DND-41 (cell line): ENCODE results near the gene JMJD1C.

Experiments
- ATAC-seq: fragments of 200-7000 bp; cut with Tn5 transposase; 3 replicates; pipeline ENCODE4 v1.9.1; 2021; ENCODE audit warnings: low read depth; ENCODE audit not compliant: insufficient read depth
- DNase-seq: peaks from one replicate; pipeline ENCODE4 v3.0.0-alpha.2; 2020
- H2AFZ ChIP-seq: 2 replicates; pipeline ENCODE4 v1.6.0; 2012; ENCODE audit warnings: low read depth, low read length
- H3K27ac ChIP-seq: 2 replicates; pipeline ENCODE4 v1.5.1; 2012; ENCODE audit warnings: low read length, inconsistent platforms
- H3K27me3 ChIP-seq: fragments of 200-600 bp; sonication (generic); 2 replicates; pipeline ENCODE4 v1.6.0; 2012; ENCODE audit warnings: low read length, mild to moderate bottlenecking, inconsistent platforms; ENCODE audit not compliant: insufficient read depth, poor library complexity
- H3K36me3 ChIP-seq: 2 replicates; pipeline ENCODE4 v1.5.1; 2012; ENCODE audit warnings: low read length, inconsistent platforms; ENCODE audit not compliant: insufficient read depth
- H3K4me1 ChIP-seq: 2 replicates; pipeline ENCODE4 v1.5.1; 2012; ENCODE audit warnings: mild to moderate bottlenecking, low read length; ENCODE audit not compliant: insufficient read depth
- H3K4me2 ChIP-seq: 2 replicates; pipeline ENCODE4 v1.6.0; 2012; ENCODE audit warnings: mild to moderate bottlenecking, moderate library complexity, low read length, inconsistent platforms; ENCODE audit not compliant: insufficient read depth
- H3K4me3 ChIP-seq, 2 experiments: fragments of 200-600 bp in 1 of 2; shearing (Covaris generic) in 1 of 2; 2 replicates each; pipeline ENCODE4 v1.5.1; 2012 to 2016; ENCODE audit warnings: inconsistent platforms in 2 of 2, low read length in 2 of 2, mild to moderate bottlenecking in 2 of 2, low read depth in 1 of 2, moderate library complexity in 1 of 2
- H3K79me2 ChIP-seq: 2 replicates; pipeline ENCODE4 v1.6.0; 2012; ENCODE audit warnings: low read length, inconsistent platforms; ENCODE audit not compliant: insufficient read depth
- H3K9ac ChIP-seq: 2 replicates; pipeline ENCODE4 v1.6.0; 2012; ENCODE audit warnings: low read depth, mild to moderate bottlenecking, inconsistent platforms, low read length, moderate library complexity
- H3K9me3 ChIP-seq: 2 replicates; pipeline ENCODE4 v1.5.1; 2012; ENCODE audit warnings: low read length, moderate library complexity, mild to moderate bottlenecking, inconsistent platforms; ENCODE audit not compliant: insufficient read depth, severe bottlenecking
- H4K20me1 ChIP-seq: 2 replicates; pipeline ENCODE4 v1.6.0; 2012; ENCODE audit warnings: low read length; ENCODE audit not compliant: insufficient read depth
- EZH2 ChIP-seq: IDR thresholded peaks from 3 replicates; pipeline ENCODE4 v1.6.1; 2012; ENCODE audit warnings: borderline replicate concordance, low read depth, mild to moderate bottlenecking, moderate library complexity, low read length, inconsistent platforms; ENCODE audit not compliant: severe bottlenecking
- TF ChIP-seq, protein P1 (sequence below): IDR thresholded peaks from 2 replicates; pipeline ENCODE4 v1.5.1; 2012; ENCODE audit warnings: borderline replicate concordance, low read length, moderate library complexity, mild to moderate bottlenecking; ENCODE audit not compliant: poor library complexity, severe bottlenecking; ENCODE audit errors: extremely low read depth

JMJD1C gene

DNA sequence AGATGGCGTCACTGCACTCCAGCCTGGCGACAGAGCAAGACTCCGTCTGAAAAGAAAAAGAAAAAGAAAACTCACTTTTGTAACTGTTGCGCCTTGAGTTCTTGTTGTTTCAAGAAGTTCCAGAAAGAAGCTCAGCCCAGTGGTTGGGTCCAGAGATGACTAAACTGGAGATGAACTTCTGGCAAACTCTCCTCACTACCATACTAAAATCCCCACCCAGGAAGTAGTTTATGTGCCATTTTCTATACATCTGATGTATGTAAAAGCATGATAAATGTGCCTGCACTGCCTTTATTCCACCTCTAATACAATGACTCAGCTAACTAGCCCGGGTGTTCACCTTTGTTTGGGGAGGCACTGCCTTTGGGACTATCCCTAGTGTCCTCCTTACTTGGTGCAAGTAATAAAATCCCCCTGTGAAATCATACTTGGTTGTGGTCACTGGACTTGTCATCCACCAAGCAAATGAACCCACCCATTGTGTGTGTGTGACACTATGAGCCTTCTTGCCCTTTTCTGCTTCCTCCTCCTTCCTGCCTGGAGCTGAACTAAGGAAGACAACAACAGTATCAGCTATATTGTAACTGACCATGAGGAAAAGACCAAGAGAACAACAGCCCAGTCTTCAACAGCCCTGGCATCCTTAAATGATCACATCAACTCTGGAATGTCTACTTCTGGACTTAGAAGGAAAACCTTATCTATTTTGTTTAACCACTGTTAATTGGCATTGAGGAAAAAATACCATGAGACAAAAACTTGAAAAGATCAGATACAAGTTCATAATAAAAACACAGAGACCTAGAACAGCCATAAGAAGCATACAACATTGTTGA is 33.6 kb downstream of the JMJD1C start:
- H3K79me2 ChIP-seq: peaks cover 99% of the 10 kb centered on the region
- ATAC-seq (no peak), DNase-seq (no peak)
- H3K36me3 ChIP-seq: 0 out of 2 replicates have a peak, but pooled peaks cover 11% of the 10 kb centered on the region
- H3K4me2 ChIP-seq: no peak overlapping the region
- no peak overlapping the region for H3K27ac ChIP-seq
- H3K4me1 ChIP-seq: no peaks in the 10 kb centered on the region
- H3K27me3 ChIP-seq: no peaks in the 10 kb centered on the region
- TF ChIP-seq EZH2: no peak
- TF ChIP-seq, protein P1, sequence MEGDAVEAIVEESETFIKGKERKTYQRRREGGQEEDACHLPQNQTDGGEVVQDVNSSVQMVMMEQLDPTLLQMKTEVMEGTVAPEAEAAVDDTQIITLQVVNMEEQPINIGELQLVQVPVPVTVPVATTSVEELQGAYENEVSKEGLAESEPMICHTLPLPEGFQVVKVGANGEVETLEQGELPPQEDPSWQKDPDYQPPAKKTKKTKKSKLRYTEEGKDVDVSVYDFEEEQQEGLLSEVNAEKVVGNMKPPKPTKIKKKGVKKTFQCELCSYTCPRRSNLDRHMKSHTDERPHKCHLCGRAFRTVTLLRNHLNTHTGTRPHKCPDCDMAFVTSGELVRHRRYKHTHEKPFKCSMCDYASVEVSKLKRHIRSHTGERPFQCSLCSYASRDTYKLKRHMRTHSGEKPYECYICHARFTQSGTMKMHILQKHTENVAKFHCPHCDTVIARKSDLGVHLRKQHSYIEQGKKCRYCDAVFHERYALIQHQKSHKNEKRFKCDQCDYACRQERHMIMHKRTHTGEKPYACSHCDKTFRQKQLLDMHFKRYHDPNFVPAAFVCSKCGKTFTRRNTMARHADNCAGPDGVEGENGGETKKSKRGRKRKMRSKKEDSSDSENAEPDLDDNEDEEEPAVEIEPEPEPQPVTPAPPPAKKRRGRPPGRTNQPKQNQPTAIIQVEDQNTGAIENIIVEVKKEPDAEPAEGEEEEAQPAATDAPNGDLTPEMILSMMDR: no peak
- H3K4me3 ChIP-seq: no peak overlapping the region
- no peaks in the 10 kb centered on the region for H3K9me3 ChIP-seq
- H2AFZ ChIP-seq: no peak overlapping the region
- H4K20me1 ChIP-seq: peaks cover 48% of the 10 kb centered on the region; the same call in 1 of the 2 replicates
- H3K9ac ChIP-seq: no peak overlapping the region

DNA sequence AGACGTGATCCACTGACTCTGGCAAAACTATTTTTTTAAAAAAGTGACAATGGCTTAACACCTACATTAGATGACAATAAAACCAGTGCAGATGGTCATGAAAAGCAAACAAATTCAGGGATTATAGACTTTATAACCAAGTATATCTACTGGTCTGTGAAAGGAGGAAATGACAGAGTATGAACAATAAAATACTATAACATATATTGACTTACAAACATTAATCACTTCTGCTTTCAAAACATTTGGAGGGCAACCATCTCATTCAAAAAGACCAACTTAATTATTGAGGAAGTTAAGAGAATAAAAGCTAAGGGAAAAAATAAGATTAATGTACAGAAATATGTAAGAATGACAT is 34.8 kb downstream of the JMJD1C start:
- H3K36me3 ChIP-seq: 0 out of 2 replicates have a peak, but pooled peaks cover 11% of the 10 kb centered on the region
- ATAC-seq: no peak
- H3K4me2 ChIP-seq: no peak overlapping the region
- DNase-seq: no peak
- no peak overlapping the region for H3K27ac ChIP-seq
- H2AFZ ChIP-seq: no peak overlapping the region
- H4K20me1 ChIP-seq: peaks cover 42% of the 10 kb centered on the region; the same call in 1 of the 2 replicates
- H3K4me3 ChIP-seq: no peak overlapping the region
- H3K4me1 ChIP-seq: no peaks in the 10 kb centered on the region
- no peak overlapping the region for H3K9ac ChIP-seq
- peaks cover 99% of the 10 kb centered on the region for H3K79me2 ChIP-seq
- TF ChIP-seq EZH2: no peak
- TF ChIP-seq, protein P1: no peak
- no peaks in the 10 kb centered on the region for H3K27me3 ChIP-seq
- H3K9me3 ChIP-seq: no peaks in the 10 kb centered on the region

DNA sequence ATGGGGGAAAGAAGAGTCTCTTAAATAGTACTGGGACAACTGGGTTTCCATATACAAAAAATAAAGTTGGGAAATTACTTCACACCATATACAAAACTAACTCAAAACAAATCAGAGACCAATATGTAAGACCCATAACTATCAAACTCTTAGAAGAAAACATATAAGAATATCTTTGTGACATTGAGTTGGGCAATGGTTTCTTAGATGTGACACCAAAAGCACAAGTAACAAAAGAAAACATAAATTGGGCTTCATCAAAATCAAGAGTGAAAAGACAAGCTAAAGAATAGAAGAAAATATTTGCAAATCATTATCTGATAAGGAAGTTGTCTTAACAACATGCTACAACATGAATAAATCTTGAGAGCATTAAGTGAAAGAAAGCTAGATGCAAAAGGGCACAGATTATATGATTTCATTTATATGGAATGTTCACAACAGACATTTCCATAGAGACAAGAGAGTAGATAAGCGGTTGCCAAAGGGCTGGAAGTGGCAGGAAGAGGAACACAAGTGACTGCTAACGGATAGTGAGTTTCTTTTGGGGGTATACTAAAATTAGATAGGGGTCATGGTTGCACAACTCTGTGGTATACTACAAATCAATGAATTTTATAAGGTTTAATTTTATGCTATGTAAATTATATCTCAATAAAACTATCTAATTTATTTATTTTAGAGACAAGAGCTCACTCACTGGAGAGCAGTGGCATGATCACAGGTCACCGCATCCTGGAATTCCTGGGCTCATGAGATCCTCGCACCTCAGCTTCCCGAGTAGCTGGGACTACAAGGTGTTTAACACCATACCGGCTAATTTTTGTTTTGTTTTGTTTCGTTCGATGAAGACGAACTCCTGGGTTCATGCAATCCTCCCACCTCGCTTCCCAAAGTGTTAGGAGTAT is 35.4 kb downstream of the JMJD1C start:
- ATAC-seq (no peak), DNase-seq (no peak)
- Histone ChIP-seq H3K9ac (no peak overlapping the region), H3K4me1 (no peaks in the 10 kb centered on the region), H3K9me3 (no peaks in the 10 kb centered on the region), H4K20me1 (peaks cover 39% of the 10 kb centered on the region; the same call in 1 of the 2 replicates), H2AFZ (no peak overlapping the region), H3K36me3 (0 out of 2 replicates have a peak, but pooled peaks cover 11% of the 10 kb centered on the region), H3K27ac (no peak overlapping the region), H3K27me3 (no peaks in the 10 kb centered on the region), H3K4me3 (no peak overlapping the region), H3K4me2 (no peak overlapping the region), H3K79me2 (peaks cover 99% of the 10 kb centered on the region)
- TF ChIP-seq EZH2: no peak
- TF ChIP-seq, protein P1: no peak
